Renal pelvis (tissue), 12 donors: ENCODE results near the gene TMEM17. TPM values are rescaled to one million over a fixed set of nuclear protein-coding genes. Genes with fewer than 3 reads are reported as not detected.
"Not testable (repeated sequence)": the region's sequence is repeated elsewhere in the genome, so short reads cannot be mapped to it uniquely, and the experiment has no call there.

ENCODE experiments used
- DNase-seq: peaks from one replicate; pipeline ENCODE4 v3.0.0-alpha.2; 2013
- long read RNA-seq, 16 experiments: transcript quantifications; one replicate each; lab custom pipeline, GENCODE V29; 2026
- polyA plus RNA-seq, 3 donors: library from polyadenylated mRNA; unstranded; fragments of 120-200 nt; gene quantifications; one replicate each; pipeline ENCODE4 v1.2.1, GENCODE V29; 2013; ENCODE audit not compliant: insufficient read length in 3 of 3

Gene TMEM17
- polyA plus RNA-seq, result 1 to 10 TPM; 4.5 to 6.6 (median 6.3) TPM
- long read RNA-seq, donor 1, partial matches to known transcripts, result 0 of 2 reads
- long read RNA-seq, donor 1, other reads (novel, unspliced or antisense), result 0 of 2 reads
- long read RNA-seq, donor 2, partial matches to known transcripts, result 0 of 3 reads
- long read RNA-seq, donor 2, other reads (novel, unspliced or antisense), result 0 of 3 reads
- long read RNA-seq, donor 3, partial matches to known transcripts, result 0 of 2 reads
- long read RNA-seq, donor 3, other reads (novel, unspliced or antisense), result 0 of 2 reads
- long read RNA-seq, donor 4, transcript TMEM17-201 (4 exons, 1,797 nt), result major isoform, 5 of 5 reads
- long read RNA-seq, donor 4, partial matches to known transcripts, result 0 of 5 reads
- long read RNA-seq, donor 4, other reads (novel, unspliced or antisense), result 0 of 5 reads
- long read RNA-seq, donor 5, partial matches to known transcripts, result 0 of 3 reads
- long read RNA-seq, donor 5, other reads (novel, unspliced or antisense), result 0 of 3 reads
- long read RNA-seq, donor 6, partial matches to known transcripts, result 0 of 3 reads
- long read RNA-seq, donor 6, other reads (novel, unspliced or antisense), result 0 of 3 reads
- long read RNA-seq, donor 7, transcript TMEM17-201 (4 exons, 1,797 nt), result major isoform, 8 of 8 reads
- long read RNA-seq, donor 7, partial matches to known transcripts, result 0 of 8 reads
- long read RNA-seq, donor 7, other reads (novel, unspliced or antisense), result 0 of 8 reads
- long read RNA-seq, donor 8, result 0 reads
- long read RNA-seq, donor 9, transcript TMEM17-201 (4 exons, 1,797 nt), result major isoform, 6 of 6 reads
- long read RNA-seq, donor 9, partial matches to known transcripts, result 0 of 6 reads
- long read RNA-seq, donor 9, other reads (novel, unspliced or antisense), result 0 of 6 reads
- long read RNA-seq, donor 10, partial matches to known transcripts, result 0 of 3 reads
- long read RNA-seq, donor 10, other reads (novel, unspliced or antisense), result 0 of 3 reads
- long read RNA-seq, donor 11, partial matches to known transcripts, result 0 of 4 reads
- long read RNA-seq, donor 11, other reads (novel, unspliced or antisense), result 0 of 4 reads
- long read RNA-seq, donor 12, transcript TMEM17-201 (4 exons, 1,797 nt), result major isoform, 7 of 9 reads
- long read RNA-seq, donor 12, partial matches to known transcripts, result 0 of 9 reads
- long read RNA-seq, donor 12, other reads (novel, unspliced or antisense), result 0 of 9 reads
- long read RNA-seq, donor 13, partial matches to known transcripts, result 0 of 1 reads
- long read RNA-seq, donor 13, other reads (novel, unspliced or antisense), result 0 of 1 reads
- long read RNA-seq, donor 14, result 0 reads
- long read RNA-seq, donor 15, transcript TMEM17-201 (4 exons, 1,797 nt), result major isoform, 6 of 6 reads
- long read RNA-seq, donor 15, partial matches to known transcripts, result 0 of 6 reads
- long read RNA-seq, donor 15, other reads (novel, unspliced or antisense), result 0 of 6 reads
- long read RNA-seq, donor 16, partial matches to known transcripts, result 0 of 5 reads
- long read RNA-seq, donor 16, other reads (novel, unspliced or antisense), result 0 of 5 reads

DNA sequence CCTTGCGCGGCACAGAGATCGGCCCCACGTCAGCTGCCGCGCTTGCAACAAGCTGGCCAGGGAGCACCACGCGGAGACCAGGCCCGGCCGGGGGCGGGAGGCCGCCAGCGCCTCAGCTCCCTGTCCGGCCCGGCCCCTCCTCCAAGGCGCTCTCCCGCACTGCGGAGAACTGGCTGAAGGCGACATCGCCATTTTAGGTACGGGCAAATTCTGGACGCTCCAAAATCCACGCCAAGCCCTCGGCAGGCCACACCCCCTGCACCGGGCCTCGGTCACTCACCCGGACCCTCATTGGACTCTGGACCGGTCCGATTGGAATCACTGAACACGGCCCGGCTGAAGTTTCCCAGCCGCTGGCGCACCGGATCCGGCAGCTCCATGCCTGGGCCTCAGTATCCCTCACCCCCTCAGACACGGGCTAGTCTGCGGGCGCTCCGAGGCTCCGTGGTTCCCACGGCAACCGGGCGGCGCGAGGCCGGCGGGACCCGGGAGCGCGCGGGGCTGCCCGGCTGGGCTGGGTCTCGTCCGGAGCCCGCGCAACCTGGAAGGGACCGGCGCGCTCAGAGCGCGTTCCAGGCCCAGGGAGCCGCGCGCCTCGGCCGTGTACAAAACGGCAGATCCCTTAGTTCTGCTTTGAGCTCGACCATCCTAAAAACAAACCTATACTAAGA lies at the start of gene TMEM17:
TMEM17 (minus strand) TSS at position 446 of the 671 bp plus-strand sequence; CDS start at position 380, 66 bp downstream.
- peak; percentile 94 for DNase-seq

DNA sequence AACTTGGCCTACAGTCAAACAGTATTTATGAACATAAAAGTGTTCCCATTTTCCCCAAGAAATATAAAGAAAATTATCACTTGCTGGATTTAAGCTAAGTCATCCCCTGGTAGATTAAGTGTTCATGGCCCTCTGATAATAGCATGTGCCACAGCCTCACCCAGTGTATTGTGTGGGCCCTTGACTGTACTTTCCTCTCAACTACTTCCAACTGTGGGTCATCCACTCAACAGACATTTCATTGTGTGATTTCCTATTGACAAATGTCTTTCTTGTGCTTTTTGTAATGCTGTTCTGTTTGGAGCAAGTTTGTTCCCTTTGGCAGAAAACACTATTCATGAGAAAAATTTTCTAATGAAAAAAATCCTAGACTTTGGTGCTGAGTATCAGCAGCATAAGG lies 48.4 kb upstream of the TMEM17 start:
- DNase-seq, result no peak

- DNase-seq, result no peak
These were observed 44.5 kb upstream of the TMEM17 start for GRCh38 chr2:62550461-62550860.

- no peak for DNase-seq
These were observed 41.9 kb upstream of the TMEM17 start for GRCh38 chr2:62547854-62548253.

- no peak for DNase-seq
These were observed 39.3 kb upstream of the TMEM17 start for GRCh38 chr2:62545261-62545660.

DNA sequence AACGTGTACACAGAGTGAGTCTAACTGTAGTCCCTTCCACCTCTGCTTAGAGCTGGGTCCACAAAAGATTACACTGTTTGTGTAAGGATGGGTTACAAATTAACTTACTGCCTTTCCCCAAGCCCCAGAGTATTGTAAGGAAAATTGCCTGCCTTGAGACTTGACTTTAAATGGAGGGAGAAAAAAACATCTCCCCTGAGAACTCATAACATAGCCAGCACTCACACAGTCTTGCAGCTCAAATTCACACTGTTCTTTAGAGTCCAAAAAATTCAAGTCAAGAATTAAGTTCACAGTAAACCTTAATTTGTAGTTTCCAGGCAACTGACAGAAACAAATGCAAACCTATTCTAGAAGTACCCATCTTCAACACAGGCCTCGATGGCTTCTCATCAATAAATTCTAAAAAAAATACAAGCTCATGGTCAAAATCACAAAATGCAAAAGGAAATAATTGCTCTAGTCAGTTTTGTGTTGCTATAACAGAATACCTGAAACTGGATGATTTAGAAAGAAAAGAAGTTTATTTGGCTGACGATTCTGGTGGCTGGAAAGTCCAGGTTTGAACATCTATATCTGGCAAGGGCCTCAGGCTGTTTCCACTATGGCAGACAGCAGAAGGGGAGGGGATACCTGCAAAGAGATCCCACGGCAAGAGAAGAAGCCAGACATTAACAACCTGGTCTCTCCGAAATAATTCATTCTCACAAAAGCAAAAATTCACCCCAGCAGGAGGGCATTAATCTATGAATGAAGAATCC lies 34.6 kb upstream of the TMEM17 start:
- DNase-seq, result no peak

DNA sequence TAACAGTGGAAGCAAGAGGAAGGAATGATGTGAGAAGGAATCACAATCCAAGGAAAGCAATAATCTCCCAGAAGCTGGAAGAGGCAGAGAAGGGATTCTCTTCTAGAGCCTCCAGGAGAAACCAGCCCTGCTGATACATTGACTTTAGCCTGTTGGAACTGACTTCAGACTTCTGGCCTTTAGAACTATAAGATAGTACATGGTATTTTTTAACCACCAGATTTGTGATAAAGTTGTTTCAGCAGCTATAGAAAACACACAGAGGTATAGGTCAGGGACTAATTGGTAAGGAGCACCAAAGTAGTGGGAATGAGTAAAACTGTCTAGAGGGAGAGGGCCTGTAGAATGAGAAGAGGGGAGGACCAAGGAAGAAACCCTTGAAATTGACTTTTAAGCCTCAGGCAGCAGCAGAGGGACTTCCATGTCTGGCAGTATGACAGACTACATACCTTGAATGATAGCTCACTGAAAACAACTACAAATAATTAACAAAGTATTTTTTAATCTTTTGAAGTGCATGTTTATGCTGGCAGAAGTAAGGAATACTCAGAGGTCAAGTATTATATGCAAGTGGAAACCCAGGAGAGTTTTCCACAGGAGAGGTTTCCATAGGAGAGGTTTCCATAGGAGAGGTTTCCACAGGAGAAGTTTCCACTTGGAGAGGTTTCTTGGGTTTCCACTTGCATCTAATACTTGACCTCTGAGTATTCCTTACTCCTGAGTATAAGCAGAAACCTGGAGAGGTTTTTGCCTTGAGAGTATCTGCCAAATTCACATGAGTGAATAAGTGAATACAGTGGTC lies 33.8 kb upstream of the TMEM17 start:
- DNase-seq, result no peak

- DNase-seq, result no peak
These were observed 32.8 kb upstream of the TMEM17 start for GRCh38 chr2:62538756-62539155.

DNA sequence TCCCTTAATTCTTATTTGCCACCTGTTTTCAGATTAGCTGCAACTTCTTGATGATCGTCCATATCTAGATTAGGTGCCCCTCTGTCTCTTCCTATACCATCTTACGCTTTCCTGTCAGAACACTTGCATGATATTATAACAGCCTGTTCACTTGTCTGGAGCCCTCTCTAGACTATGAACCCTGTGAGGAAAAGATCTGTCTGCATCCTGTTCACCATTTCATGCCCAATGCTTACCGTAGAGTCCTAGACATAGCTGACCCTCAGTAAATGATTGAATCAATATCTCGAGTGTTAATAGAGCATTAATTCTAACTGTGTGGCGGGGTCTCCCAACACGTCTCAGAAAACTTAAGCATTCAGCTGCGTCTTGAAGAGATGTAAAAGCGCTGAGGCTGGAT lies 31.8 kb upstream of the TMEM17 start:
- no peak for DNase-seq

DNA sequence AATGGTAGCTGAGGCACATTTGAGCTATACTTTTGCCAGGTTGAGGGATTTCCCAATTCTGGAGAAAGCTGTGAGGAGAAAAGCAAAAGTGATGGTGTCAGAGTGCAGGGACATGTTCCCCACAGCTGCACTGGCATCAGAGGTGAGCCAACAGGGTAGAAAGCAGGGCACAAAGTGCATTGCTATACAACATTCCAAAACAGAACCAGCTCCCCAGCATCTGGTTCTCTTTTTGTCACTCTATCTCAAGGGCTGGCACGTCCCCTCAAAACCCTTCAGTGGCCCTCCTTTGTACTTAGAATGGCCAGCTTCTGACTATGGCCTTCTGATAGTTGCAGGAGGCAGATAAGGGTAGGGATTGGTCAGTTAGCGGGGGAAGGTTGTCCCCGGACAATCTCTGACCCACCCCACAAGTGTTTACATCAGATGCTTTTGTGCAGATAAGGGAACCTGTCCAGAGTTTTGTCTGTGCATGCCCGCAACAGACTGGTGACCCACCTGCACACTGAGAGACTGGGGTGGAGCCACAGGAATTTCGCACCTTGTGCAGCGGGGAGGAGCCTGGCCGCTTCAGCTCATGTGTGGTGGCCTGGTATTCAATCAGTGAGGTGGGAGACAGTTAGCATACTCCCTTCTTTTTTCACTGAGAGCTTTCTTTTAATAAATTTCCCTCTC lies 31.0 kb upstream of the TMEM17 start:
- DNase-seq, result no peak

DNA sequence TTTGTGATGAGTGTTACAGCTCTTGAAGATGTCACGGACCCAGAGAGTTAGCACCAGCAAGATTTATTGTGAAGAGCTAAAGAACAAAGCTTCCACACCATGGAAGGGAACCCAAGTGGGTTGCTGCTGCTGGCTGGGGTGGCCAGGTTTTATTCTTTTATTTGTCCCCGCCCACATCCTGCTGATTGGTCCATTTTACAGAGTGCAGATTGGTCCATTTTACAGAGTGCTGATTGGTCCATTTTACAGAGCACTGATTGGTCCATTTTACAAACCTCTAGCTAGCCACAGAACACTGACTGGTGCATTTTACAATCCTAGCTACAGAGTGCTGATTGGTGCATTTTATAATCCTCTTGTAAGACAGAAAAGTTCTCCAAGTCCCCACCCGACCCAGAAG lies 29.5 kb upstream of the TMEM17 start:
- not testable (repeated sequence) for DNase-seq

DNA sequence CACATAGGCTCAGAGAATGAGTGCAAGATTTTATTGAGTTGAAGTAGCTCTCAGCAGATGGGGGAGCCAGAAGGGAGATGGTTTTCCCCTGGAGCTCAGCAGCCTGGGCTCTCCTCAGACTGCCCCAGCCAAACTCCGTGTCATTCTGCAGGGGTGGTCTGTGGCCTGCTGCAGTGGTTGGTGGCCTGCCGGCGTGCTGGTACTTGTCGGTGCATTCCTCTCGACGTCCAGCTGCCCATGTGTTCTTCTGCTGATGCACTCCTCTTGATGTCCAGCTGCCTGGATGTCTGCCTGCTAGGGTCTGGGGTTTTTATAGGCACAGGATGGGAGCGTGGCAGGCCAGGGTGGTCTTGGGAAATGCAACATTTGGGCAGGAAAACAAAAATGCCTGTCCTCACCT lies 25.6 kb upstream of the TMEM17 start:
- no peak for DNase-seq

- DNase-seq, result no peak
These were observed 23.8 kb upstream of the TMEM17 start for GRCh38 chr2:62529758-62530157.

DNA sequence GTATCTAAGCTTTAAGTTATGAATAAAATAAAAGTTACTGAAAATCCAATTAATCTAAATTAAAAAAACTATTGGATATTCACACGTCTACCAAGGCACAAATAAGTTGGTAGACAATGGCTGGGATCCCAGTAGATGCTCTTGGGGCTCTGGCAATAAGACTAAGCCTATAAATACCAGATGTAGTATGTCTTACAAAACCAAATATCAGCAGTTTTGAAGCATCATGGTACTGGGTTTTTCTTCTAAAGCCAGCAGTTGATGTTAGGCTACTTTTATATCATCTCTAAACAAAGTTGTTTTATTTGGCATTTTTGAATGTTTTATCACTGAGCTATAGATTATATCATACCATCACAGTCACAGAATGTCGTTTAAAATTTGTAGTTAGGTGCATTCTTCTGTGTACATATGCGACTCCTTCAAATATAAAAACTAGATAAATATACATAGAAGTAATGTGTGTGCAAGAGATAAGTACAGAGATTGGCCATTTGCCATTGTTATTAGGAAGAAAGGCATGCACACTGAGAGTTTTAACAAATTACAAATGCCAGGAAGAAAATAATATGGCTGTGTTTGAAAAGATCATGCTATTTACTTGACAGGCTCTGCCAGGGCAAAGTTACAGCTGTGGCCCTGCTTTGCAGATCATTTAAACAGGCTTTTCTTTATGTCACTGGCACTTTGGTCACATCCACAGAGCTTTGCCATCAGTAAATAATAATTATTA lies 21.6 kb upstream of the TMEM17 start:
- no peak for DNase-seq

DNA sequence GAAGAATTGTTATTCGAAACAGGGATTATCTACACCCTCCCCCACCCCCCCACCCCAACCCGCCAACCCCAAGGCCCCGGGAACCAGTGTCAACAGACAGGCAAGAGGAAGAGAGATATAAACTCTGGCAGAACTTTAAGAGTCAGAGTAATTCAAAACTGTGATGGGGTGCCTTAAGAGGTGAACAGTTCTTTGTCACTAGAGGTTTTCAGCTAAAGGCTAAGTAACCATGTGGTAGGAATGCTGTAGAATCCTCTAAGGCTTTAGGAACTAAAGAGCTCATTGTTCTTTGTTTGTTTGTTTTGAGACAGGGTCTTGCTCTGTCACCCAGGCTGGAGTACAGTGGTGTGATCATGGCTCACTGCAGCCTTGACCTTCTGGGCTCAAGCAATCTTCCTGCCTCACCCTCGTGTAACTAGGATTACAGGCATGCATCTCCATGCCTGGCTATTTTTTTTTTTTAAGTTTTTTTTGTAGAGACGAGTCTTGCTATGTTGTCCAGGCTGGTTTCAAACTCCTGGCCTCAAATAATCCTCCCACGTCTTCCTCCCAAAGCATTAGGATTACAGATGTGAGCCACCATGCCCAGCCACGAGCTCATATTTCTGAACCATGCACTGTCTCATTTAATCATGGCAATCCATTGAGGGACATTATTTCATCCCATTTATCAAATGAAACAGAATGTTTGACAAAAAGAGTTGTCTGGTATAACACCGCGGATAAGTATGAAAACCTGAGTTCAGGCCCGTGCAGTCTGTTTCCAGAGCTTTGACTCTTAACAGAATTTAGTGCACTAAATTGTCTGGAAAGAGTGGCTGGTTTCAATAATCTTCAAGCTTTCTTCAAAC lies 20.8 kb upstream of the TMEM17 start:
- DNase-seq, result no peak

GRCh38 chr2:62525549-62526269 lies 19.7 kb upstream of the TMEM17 start:
- DNase-seq, result no peak
